Measurements from ENCODE around the gene GDAP1L1. TPM values are rescaled to one million over a fixed set of nuclear protein-coding genes. Genes with fewer than 3 reads are reported as not detected.

The GDAP1L1 gene
- polyA plus RNA-seq, 3 donors, result not detected

DNA sequence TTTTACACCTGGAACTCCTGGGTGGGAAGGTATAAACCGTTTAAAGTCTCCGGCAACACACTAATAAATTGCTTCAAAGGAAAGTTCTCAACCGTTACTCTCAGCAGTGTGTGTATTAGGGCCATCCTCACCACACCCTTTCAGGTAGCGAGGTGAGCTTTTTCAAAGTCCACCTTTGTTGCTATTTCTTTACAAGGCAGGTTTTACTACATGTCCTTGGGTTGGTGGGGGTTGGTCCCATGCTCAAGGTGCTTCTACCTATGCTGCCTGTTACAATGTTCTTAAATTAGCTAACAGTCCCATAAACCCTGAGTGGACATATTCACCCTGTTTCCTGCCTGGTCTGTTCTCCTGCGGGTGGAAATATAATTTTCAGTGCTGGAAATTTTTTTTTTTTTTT, 23.4 kb upstream of the GDAP1L1 start:
- no peak overlapping the region for H3K27ac Mint-ChIP-seq
- no peaks in the 10 kb centered on the region for H3K4me1 Mint-ChIP-seq

DNA sequence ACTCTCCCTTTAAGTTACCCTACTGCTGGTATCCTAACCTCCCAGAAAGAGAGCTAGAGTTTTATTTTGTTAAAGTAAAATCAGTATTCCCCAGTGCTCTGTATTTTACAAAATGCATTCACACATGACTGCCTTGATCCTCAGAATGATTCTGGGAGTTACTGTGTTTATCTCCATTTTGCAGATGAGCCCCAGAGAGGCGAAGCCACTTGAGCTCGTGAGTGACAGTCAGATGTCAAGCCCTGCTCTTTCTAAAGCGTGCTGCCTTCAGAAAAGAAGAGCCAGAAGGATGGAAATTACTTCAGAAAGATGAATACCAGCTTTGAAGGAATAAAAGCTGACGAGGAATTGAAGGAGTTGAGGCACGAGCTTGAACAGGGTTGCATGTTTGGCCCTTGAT, 22.5 kb upstream of the GDAP1L1 start:
- Mint-ChIP-seq H3K27ac (no peak overlapping the region), H3K9me3 (peaks cover 0 to 1% (median 0%) of the 10 kb centered on the region in 7 donors), H3K36me3 (no peaks in the 10 kb centered on the region), H3K27me3 (ENCODE audit: low read depth in 3 of 3) (peaks cover 0 to 2% (median under 1%) of the 10 kb centered on the region in 3 donors), H3K4me3 (no peak overlapping the region), H3K4me1 (no peaks in the 10 kb centered on the region)
- Histone ChIP-seq H3K4me2 (replicated peaks; ENCODE audit: extremely low read depth, low read length, poor library complexity, severe bottlenecking) (no peak overlapping the region), H3K27me3 (ENCODE audit: control insufficient read depth in 2 of 2, insufficient read depth in 2 of 2, low read length in 2 of 2) (no peaks in the 10 kb centered on the region), H3K4me1 (ENCODE audit: control insufficient read depth in 1 of 2, insufficient read depth in 2 of 2, low read length in 2 of 2) (no peaks in the 10 kb centered on the region), H3K9ac (ENCODE audit: insufficient read depth, low read length, poor library complexity, severe bottlenecking) (no peak overlapping the region), H3K79me2 (ENCODE audit: insufficient read depth, low read length) (no peaks in the 10 kb centered on the region), H3K4me3 (replicated peaks in 1 of 3; ENCODE audit: low read depth in 2 of 3, low read length in 3 of 3) (no peak overlapping the region), H4K20me1 (ENCODE audit: insufficient read depth, low read length) (no peaks in the 10 kb centered on the region), H3K36me3 (replicated peaks in 1 of 2; ENCODE audit: control insufficient read depth in 1 of 2, insufficient read depth in 2 of 2, low read length in 2 of 2) (no peaks in the 10 kb centered on the region), H3K27ac (ENCODE audit: low read depth in 1 of 2, low read length in 2 of 2) (no peak overlapping the region), H2AFZ (ENCODE audit: insufficient read depth, low read depth, low read length, poor library complexity, severe bottlenecking) (no peak overlapping the region), H3K9me3 (replicated peaks in 1 of 2; ENCODE audit: control insufficient read depth in 1 of 2, insufficient read depth in 1 of 2, low read length in 2 of 2) (no peaks in the 10 kb centered on the region)
- 89% methylated on average over 5 of the region's 5 CpGs for WGBS (ENCODE audit: insufficient coverage)
- intact Hi-C loops (cut with micrococcal nuclease), result no loop called here
- TF ChIP-seq, protein P1, sequence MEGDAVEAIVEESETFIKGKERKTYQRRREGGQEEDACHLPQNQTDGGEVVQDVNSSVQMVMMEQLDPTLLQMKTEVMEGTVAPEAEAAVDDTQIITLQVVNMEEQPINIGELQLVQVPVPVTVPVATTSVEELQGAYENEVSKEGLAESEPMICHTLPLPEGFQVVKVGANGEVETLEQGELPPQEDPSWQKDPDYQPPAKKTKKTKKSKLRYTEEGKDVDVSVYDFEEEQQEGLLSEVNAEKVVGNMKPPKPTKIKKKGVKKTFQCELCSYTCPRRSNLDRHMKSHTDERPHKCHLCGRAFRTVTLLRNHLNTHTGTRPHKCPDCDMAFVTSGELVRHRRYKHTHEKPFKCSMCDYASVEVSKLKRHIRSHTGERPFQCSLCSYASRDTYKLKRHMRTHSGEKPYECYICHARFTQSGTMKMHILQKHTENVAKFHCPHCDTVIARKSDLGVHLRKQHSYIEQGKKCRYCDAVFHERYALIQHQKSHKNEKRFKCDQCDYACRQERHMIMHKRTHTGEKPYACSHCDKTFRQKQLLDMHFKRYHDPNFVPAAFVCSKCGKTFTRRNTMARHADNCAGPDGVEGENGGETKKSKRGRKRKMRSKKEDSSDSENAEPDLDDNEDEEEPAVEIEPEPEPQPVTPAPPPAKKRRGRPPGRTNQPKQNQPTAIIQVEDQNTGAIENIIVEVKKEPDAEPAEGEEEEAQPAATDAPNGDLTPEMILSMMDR (IDR thresholded peaks at IDR 0.05), result no peak
- no peak for DNase-seq

More for the DNA sequence above, 23.4 kb upstream of the GDAP1L1 start:
- Mint-ChIP-seq H3K4me3 (no peak overlapping the region), H3K27me3 (ENCODE audit: low read depth in 3 of 3) (peaks cover 3 to 4% (median 3%) of the 10 kb centered on the region in 3 donors), H3K9me3 (peaks cover 0 to 1% (median 0%) of the 10 kb centered on the region in 7 donors), H3K36me3 (no peaks in the 10 kb centered on the region)
- Histone ChIP-seq H3K4me1 (ENCODE audit: control insufficient read depth in 1 of 2, insufficient read depth in 2 of 2, low read length in 2 of 2) (no peaks in the 10 kb centered on the region), H3K4me2 (replicated peaks; ENCODE audit: extremely low read depth, low read length, poor library complexity, severe bottlenecking) (no peak overlapping the region), H3K9me3 (replicated peaks in 1 of 2; ENCODE audit: control insufficient read depth in 1 of 2, insufficient read depth in 1 of 2, low read length in 2 of 2) (no peaks in the 10 kb centered on the region), H3K9ac (ENCODE audit: insufficient read depth, low read length, poor library complexity, severe bottlenecking) (no peak overlapping the region), H4K20me1 (ENCODE audit: insufficient read depth, low read length) (no peaks in the 10 kb centered on the region), H2AFZ (ENCODE audit: insufficient read depth, low read depth, low read length, poor library complexity, severe bottlenecking) (no peak overlapping the region), H3K27ac (ENCODE audit: low read depth in 1 of 2, low read length in 2 of 2) (no peak overlapping the region), H3K79me2 (ENCODE audit: insufficient read depth, low read length) (no peaks in the 10 kb centered on the region), H3K27me3 (ENCODE audit: control insufficient read depth in 2 of 2, insufficient read depth in 2 of 2, low read length in 2 of 2) (no peaks in the 10 kb centered on the region), H3K4me3 (replicated peaks in 1 of 3; ENCODE audit: low read depth in 2 of 3, low read length in 3 of 3) (no peak overlapping the region), H3K36me3 (replicated peaks in 1 of 2; ENCODE audit: control insufficient read depth in 1 of 2, insufficient read depth in 2 of 2, low read length in 2 of 2) (no peaks in the 10 kb centered on the region)
- TF ChIP-seq, protein P1 (IDR thresholded peaks at IDR 0.05), result no peak
- no peak for DNase-seq
- intact Hi-C loops (cut with micrococcal nuclease), result no loop called here
- no CpG with 5 or more reads among the region's 5 CpGs for WGBS (ENCODE audit: insufficient coverage)

Data from CD14-positive monocyte (primary cell).